Upper lobe of left lung (tissue), 6 donors: ENCODE data around the gene ZNF772. TPM values are rescaled to one million over a fixed set of nuclear protein-coding genes. Genes with fewer than 3 reads are reported as not detected.

Source experiments
- ATAC-seq, 2 donors: fragments of 200-7000 bp; cut with Tn5 transposase; one replicate each; pipeline ENCODE4 v1.9.1; 2022; ENCODE audit warnings: mild to moderate bottlenecking in 2 of 2, moderate library complexity in 2 of 2; ENCODE audit not compliant: low FRiP score in 2 of 2
- DNase-seq, 2 donors: peaks; one replicate each; pipeline ENCODE4 v3.0.0-alpha.2; 2019 to 2020
- H3K27ac ChIP-seq, 4 donors: fragments of 200-600 bp; sonication (generic); one replicate each; pipeline ENCODE4 v1.5.1; 2016 to 2019
- H3K27me3 ChIP-seq, 4 donors: fragments of 200-600 bp; sonication (generic); one replicate each; pipeline ENCODE4 v1.5.1; 2017 to 2019
- H3K36me3 ChIP-seq, 4 donors: fragments of 200-600 bp; sonication (generic); one replicate each; pipeline ENCODE4 v1.5.1; 2016 to 2019
- H3K4me1 ChIP-seq, 4 donors: fragments of 200-600 bp; sonication (generic); one replicate each; pipeline ENCODE4 v1.5.1; 2018 to 2019
- H3K4me3 ChIP-seq, 4 donors: fragments of 200-600 bp; sonication (generic); one replicate each; pipeline ENCODE4 v1.5.1; 2017 to 2019; ENCODE audit warnings: mild to moderate bottlenecking in 2 of 4, moderate library complexity in 1 of 4
- H3K9me3 ChIP-seq, 4 donors: fragments of 200-600 bp; sonication (generic); one replicate each; pipeline ENCODE4 v1.5.1; 2018 to 2019
- CTCF ChIP-seq, 6 experiments: fragments of 450-650 bp in 4 of 6; fragments of 200-600 bp in 2 of 6; sonication (generic) in 2 of 6; IDR thresholded peaks; one replicate each; pipeline ENCODE4 v1.5.1; 2016 to 2019; ENCODE audit warnings: antibody characterized with exemption in 6 of 6
- EP300 ChIP-seq, 4 donors: sonication (generic); formaldehyde crosslinking; IDR thresholded peaks; one replicate each; pipeline ENCODE4 v1.5.1; 2017; ENCODE audit warnings: antibody characterized with exemption in 4 of 4, control low read depth in 2 of 4
- POLR2A ChIP-seq, 4 donors: fragments of 450-650 bp; IDR thresholded peaks; one replicate each; pipeline ENCODE4 v1.5.1; 2016 to 2017; ENCODE audit warnings: antibody characterized with exemption in 4 of 4, mild to moderate bottlenecking in 2 of 4
- POLR2AphosphoS5 ChIP-seq, 2 donors: sonication (generic); formaldehyde crosslinking; IDR thresholded peaks; one replicate each; pipeline ENCODE4 v1.5.1; 2017; ENCODE audit warnings: antibody characterized with exemption in 2 of 2
- WGBS, 2 donors: methylation state at CpG; one replicate each; pipeline ENCODE4 v1.1.5; 2017 to 2018; 5-methylcytosine and 5-hydroxymethylcytosine counted together
- total RNA-seq, 6 donors: library from RNA; depleted of rRNA in 4 of 6; stranded (reverse); fragments of >200 nt in 4 of 6; gene quantifications; one replicate each; pipeline versions ENCODE4 v1.1.0 to v1.2.1, GENCODE V29; 2016 to 2021
- donor health status: DM: no; HTN: no; CAD: no; lungs with moderate emphysema.
- donor health status: DM: no; HTN: yes; CAD: no; lungs with severe emphysema.

The ZNF772 gene
- total RNA-seq, 6 donors from 2014 or later: 4.3 to 17.3 (median 6.8) TPM

DNA sequence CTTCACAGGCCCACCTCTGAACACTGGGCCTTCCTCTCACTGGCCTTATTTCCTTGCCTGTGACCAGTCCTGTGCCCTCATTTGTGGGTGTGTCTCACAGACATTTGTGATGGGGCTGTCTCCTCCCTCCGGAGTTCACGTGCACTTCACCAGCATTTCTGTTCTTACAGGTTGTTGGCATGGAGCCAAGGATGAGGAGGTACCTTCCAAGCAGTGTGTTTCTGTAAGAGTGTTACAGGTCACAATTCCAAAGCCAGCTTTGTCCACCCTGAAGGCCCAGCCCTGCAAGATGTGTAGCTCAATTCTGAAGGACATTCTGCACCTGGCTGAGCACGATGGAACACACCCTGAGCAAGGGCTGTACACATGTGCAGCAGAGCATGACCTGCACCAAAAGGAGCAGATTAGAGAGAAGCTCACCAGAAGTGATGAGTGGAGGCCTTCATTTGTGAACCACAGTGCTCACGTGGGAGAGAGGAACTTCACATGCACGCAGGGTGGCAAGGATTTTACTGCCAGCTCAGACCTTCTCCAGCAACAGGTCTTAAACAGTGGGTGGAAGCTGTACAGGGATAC lies 34.2 kb downstream of the ZNF772 start:
- peaks cover 11 to 63% (median 46%) of the 10 kb centered on the region in 4 donors for H3K9me3 ChIP-seq

DNA sequence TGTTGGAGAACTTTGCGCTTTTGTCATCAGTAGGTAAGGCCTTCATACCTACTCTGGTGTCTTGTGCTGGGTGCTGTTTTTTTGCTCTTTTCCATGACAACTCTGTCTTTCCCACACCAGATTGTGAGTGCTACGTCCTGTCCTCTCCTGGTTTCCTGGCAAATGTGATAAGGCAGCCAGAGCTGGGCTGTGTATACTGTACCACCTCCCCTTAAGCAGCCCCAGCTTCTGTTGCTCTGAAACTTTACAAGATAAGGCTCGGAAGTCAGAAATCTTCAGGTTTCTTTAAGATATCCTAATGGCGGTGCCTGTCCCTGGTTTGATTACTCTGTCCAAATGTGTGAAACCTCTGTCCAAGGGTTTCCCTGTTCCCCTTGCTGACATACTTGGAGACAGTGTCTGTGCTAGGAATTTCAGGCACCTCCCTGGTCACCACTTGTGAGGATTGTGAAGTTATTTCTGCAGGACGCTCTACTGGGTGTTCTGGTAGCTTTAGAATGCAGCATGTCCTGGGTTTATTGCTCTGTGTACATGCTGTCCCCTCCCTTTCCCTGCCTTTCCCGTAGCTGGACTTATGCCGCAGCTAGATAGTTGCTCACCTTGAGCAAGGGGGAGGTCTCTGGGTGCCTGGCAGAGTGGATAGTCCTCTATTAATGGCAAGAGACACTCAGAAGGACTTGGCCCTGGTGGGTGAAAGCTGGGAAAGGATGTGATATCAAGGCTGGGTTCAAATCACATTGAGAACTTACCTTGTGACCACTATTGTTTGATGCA lies 35.2 kb downstream of the ZNF772 start:
- H3K9me3 ChIP-seq: peaks cover 6 to 63% (median 44%) of the 10 kb centered on the region in 4 donors
- 87 to 89% methylated on average over 7 of the region's 7 CpGs for WGBS, 2 donors

More for the DNA sequence above, 34.2 kb downstream of the ZNF772 start:
- ATAC-seq: no peak
- H3K4me3 ChIP-seq: no peak overlapping the region
- H3K27me3 ChIP-seq: no peaks in the 10 kb centered on the region
- H3K36me3 ChIP-seq: peaks cover 8 to 35% (median 26%) of the 10 kb centered on the region in 4 donors
- WGBS, 2 donors: 89% methylated on average over 5 of the region's 5 CpGs
- no peak overlapping the region for H3K27ac ChIP-seq
- TF ChIP-seq EP300 (IDR thresholded peaks at IDR 0.05): no peak
- no peak for DNase-seq
- no peaks in the 10 kb centered on the region for H3K4me1 ChIP-seq

DNA sequence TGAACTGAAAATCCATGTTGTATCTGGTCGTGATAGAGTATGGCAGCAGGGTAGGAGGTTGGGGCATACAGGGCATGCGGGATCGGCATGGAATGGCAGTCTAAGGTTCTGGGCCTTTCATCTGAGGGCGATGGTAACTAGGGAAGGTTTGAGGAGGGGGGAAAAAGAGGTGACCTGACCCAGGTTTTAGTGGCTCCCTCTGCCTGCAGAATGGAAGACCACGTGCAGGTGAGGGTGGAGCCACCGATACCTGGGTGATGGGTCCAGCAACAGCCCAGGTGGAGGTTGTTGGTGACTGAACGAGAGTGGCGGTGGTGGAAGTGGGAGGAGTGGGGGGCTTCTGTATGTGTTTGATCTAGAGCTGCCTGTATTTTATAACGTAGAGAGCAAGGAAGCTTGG lies 38.4 kb downstream of the ZNF772 start:
- no peak overlapping the region for H3K27ac ChIP-seq
- H3K4me3 ChIP-seq: no peak overlapping the region
- ATAC-seq (no peak), DNase-seq (no peak)
- peaks cover 0 to 36% (median 25%) of the 10 kb centered on the region in 4 donors for H3K9me3 ChIP-seq
- no peaks in the 10 kb centered on the region for H3K27me3 ChIP-seq
- TF ChIP-seq CTCF (IDR thresholded peaks at IDR 0.05) (no peak), POLR2A (IDR thresholded peaks at IDR 0.05) (no peak), EP300 (IDR thresholded peaks at IDR 0.05) (no peak), POLR2AphosphoS5 (IDR thresholded peaks at IDR 0.05) (no peak)
- peaks cover 5 to 22% (median 16%) of the 10 kb centered on the region in 4 donors for H3K36me3 ChIP-seq
- peaks cover 15 to 21% (median 17%) of the 10 kb centered on the region in 4 donors for H3K4me1 ChIP-seq
- 89 to 96% methylated on average over 9 of the region's 9 CpGs for WGBS, 2 donors

More for the DNA sequence above, 35.2 kb downstream of the ZNF772 start:
- Histone ChIP-seq H3K27ac (no peak overlapping the region), H3K4me3 (no peak overlapping the region), H3K36me3 (peaks cover 8 to 38% (median 26%) of the 10 kb centered on the region in 4 donors), H3K27me3 (no peaks in the 10 kb centered on the region), H3K4me1 (no peaks in the 10 kb centered on the region)
- no peak for TF ChIP-seq POLR2AphosphoS5 (IDR thresholded peaks at IDR 0.05)
- TF ChIP-seq POLR2A (IDR thresholded peaks at IDR 0.05): no peak
- no peak for TF ChIP-seq CTCF (IDR thresholded peaks at IDR 0.05)
- no peak for TF ChIP-seq EP300 (IDR thresholded peaks at IDR 0.05)
- DNase-seq (no peak), ATAC-seq (no peak)

- Histone ChIP-seq H3K27me3 (no peaks in the 10 kb centered on the region), H3K9me3 (peaks cover 0 to 27% (median 15%) of the 10 kb centered on the region in 4 donors), H3K4me1 (peaks cover 15 to 21% (median 17%) of the 10 kb centered on the region in 4 donors), H3K27ac (no peak overlapping the region), H3K4me3 (no peak overlapping the region), H3K36me3 (peaks cover 0 to 12% (median 6%) of the 10 kb centered on the region in 4 donors)
- WGBS, 2 donors: 65 to 70% methylated on average over 4 of the region's 4 CpGs
- TF ChIP-seq EP300 (IDR thresholded peaks at IDR 0.05) (no peak), POLR2A (IDR thresholded peaks at IDR 0.05) (no peak), CTCF (IDR thresholded peaks at IDR 0.05) (no peak), POLR2AphosphoS5 (IDR thresholded peaks at IDR 0.05) (no peak)
- DNase-seq (no peak), ATAC-seq (no peak)
These were observed 39.4 kb downstream of the ZNF772 start for GRCh38 chr19:57437931-57438330.

DNA sequence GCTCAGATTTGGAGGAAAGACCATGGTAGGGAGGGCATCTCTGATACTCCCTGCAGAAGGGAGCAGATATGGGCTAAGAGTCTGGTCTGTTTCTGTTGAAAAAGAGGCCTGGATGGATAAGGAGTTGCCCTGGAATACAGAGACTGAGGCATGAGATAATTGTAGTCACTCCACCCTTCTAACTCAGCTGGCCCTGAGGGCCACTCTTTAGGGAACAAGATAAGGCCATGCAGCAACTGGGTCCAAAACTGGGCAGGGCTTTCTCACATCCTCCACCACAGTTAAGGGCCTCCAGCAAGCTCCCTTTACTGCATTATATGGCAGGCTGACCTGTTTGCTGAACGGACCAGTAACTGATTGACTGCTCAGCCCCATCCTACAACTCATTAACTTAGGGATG lies 40.9 kb downstream of the ZNF772 start:
- Histone ChIP-seq H3K4me3 (peak overlapping the region in 1 of 4 donors; percentile 83), H3K36me3 (peaks cover 0 to 12% (median 5%) of the 10 kb centered on the region in 4 donors), H3K4me1 (peaks cover 15 to 21% (median 17%) of the 10 kb centered on the region in 4 donors), H3K27me3 (no peaks in the 10 kb centered on the region), H3K9me3 (peaks cover 0 to 15% (median 3%) of the 10 kb centered on the region in 4 donors), H3K27ac (no peak overlapping the region)
- TF ChIP-seq EP300 (IDR thresholded peaks at IDR 0.05) (no peak), POLR2AphosphoS5 (IDR thresholded peaks at IDR 0.05) (no peak), CTCF (IDR thresholded peaks at IDR 0.05) (no peak), POLR2A (IDR thresholded peaks at IDR 0.05) (no peak)
- 58 to 86% methylated on average over 1 of the region's 1 CpG for WGBS, 2 donors
- no peak for DNase-seq
- ATAC-seq: no peak
